Ovary (tissue), 9 donors: ENCODE measurements around the gene CXCL14. TPM values are rescaled to one million over a fixed set of nuclear protein-coding genes. Genes with fewer than 3 reads are reported as not detected.
A peak's percentile ranks its signal among the peaks of the same experiment; 100 is the strongest.

Experiments used
- DNase-seq, 5 donors: peaks; one replicate each; pipeline ENCODE4 v3.0.0-alpha.2; 2019 to 2020
- H3K27ac ChIP-seq, 2 donors: fragments of 200-600 bp; one replicate each; pipeline versions ENCODE4 v1.5.1 to v1.8.0; 2019 to 2022
- H3K27me3 ChIP-seq: fragments of 200-600 bp; one replicate; pipeline ENCODE4 v1.8.0; 2022
- H3K36me3 ChIP-seq: fragments of 200-600 bp; sonication (generic); one replicate; pipeline ENCODE4 v1.5.1; 2019
- H3K4me1 ChIP-seq: one replicate; pipeline ENCODE4 v1.8.1; 2013; ENCODE audit warnings: mild to moderate bottlenecking, moderate library complexity; ENCODE audit not compliant: insufficient read depth
- H3K4me3 ChIP-seq: fragments of 200-600 bp; sonication (generic); one replicate; pipeline ENCODE4 v1.5.1; 2017
- H3K9me3 ChIP-seq, 2 donors: fragments of 200-600 bp in 1 of 2; sonication (generic) in 1 of 2; one replicate each; pipeline versions ENCODE4 v1.5.1 to v1.8.1; 2013 to 2019; ENCODE audit warnings: mild to moderate bottlenecking in 1 of 2, moderate library complexity in 1 of 2
- EP300 ChIP-seq: sonication (generic); formaldehyde crosslinking; IDR thresholded peaks from one replicate; pipeline ENCODE4 v1.6.1; 2017; ENCODE audit warnings: antibody characterized with exemption
- POLR2A ChIP-seq: fragments of 450-650 bp; IDR thresholded peaks from one replicate; pipeline ENCODE4 v1.6.1; 2017; ENCODE audit warnings: antibody characterized with exemption, mild to moderate bottlenecking, moderate library complexity
- WGBS, 3 donors: extraction: QIAGEN DNeasy Blood & Tissue Kit in 1 of 3; methylation state at CpG; one replicate each; pipeline versions ENCODE4 v1.1.5 to v1.1.7; 2013 to 2017; 5-methylcytosine and 5-hydroxymethylcytosine counted together
- intact Hi-C, 4 donors: fragments of 100-400 bp; cut with DNase I; formaldehyde crosslinking; loops; one replicate each; pipeline versions ENCODE4 v1.11.0 to v1.15.1; 2022 to 2023
- polyA plus RNA-seq, 2 donors: library from polyadenylated mRNA; stranded (reverse); fragments of 200-250 nt in 1 of 2; fragments of 350-450 nt in 1 of 2; fragmentation: Illumina TruSeq in 1 of 2; extraction: RNeasy Lipid Tissue Mini Kit (QIAGEN cat#74804) in 1 of 2; gene quantifications; one replicate each; pipeline ENCODE4 v1.2.3, GENCODE V29; 2013 to 2014
- total RNA-seq, 7 donors: library from RNA; depleted of rRNA in 2 of 7; stranded (reverse); fragments of >200 nt in 2 of 7; fragmentation: NEBNext Ultra II Directional in 3 of 7; extraction: Animal tissue kit (Norgen Biotek cat#: 25700) in 3 of 7; gene quantifications; one replicate each; pipeline versions ENCODE4 v1.1.0 to v1.2.4, GENCODE V29; 2016 to 2023
- TF ChIP-seq, protein P1 (sequence below), 3 donors: fragments of 450-650 bp in 2 of 3; fragments of 200-600 bp in 1 of 3; IDR thresholded peaks; one replicate each; pipeline versions ENCODE4 v1.5.1 to v1.8.0; 2016 to 2022; ENCODE audit warnings: antibody characterized with exemption in 3 of 3, mild to moderate bottlenecking in 1 of 3
- donor health status: DM: no; HTN: no; CAD: no; lungs with moderate emphysema.
- donor health status: DM: no; HTN: no; CAD: no.
- donor health status: Bipolar disorder and iron deficiency.
- donor health status: DM: yes; HTN: yes; CAD: no.
- donor health status: DM: no; HTN: no; CAD: no.
- donor health status: DM: yes; HTN: yes; CAD: no.

The CXCL14 gene
- total and polyA plus RNA-seq, 9 donors = 0.10 to 23.3 (median 2.8) TPM

- Histone ChIP-seq H3K36me3 (no peaks in the 10 kb centered on the region), H3K27ac (no peak overlapping the region), H3K4me3 (no peak overlapping the region), H3K9me3 (no peaks in the 10 kb centered on the region), H3K4me1 (no peaks in the 10 kb centered on the region), H3K27me3 (no peaks in the 10 kb centered on the region)
- intact Hi-C loops = loop anchor here in 1 of 4 donors (5.0 kb wide), 1 partner anchor 271 kb away; the partner anchor contains the start of gene SLC25A48
- TF ChIP-seq EP300 = no peak
- TF ChIP-seq, protein P1, sequence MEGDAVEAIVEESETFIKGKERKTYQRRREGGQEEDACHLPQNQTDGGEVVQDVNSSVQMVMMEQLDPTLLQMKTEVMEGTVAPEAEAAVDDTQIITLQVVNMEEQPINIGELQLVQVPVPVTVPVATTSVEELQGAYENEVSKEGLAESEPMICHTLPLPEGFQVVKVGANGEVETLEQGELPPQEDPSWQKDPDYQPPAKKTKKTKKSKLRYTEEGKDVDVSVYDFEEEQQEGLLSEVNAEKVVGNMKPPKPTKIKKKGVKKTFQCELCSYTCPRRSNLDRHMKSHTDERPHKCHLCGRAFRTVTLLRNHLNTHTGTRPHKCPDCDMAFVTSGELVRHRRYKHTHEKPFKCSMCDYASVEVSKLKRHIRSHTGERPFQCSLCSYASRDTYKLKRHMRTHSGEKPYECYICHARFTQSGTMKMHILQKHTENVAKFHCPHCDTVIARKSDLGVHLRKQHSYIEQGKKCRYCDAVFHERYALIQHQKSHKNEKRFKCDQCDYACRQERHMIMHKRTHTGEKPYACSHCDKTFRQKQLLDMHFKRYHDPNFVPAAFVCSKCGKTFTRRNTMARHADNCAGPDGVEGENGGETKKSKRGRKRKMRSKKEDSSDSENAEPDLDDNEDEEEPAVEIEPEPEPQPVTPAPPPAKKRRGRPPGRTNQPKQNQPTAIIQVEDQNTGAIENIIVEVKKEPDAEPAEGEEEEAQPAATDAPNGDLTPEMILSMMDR (IDR thresholded peaks at IDR 0.05) = peak in 1 of 3 donors; percentile 40
- WGBS, 3 donors = 7 to 12% (median 10%) methylated on average over 14 of the region's 14 CpGs
- peak; percentile 29 to 73 (median 55) for DNase-seq
These were observed 17.9 kb downstream of the CXCL14 start for GRCh38 chr5:135560858-135561257.

GRCh38 chr5:135559354-135559753, 19.4 kb downstream of the CXCL14 start:
- Histone ChIP-seq H3K4me3 (no peak overlapping the region), H3K27me3 (no peaks in the 10 kb centered on the region), H3K4me1 (no peaks in the 10 kb centered on the region), H3K36me3 (no peaks in the 10 kb centered on the region), H3K27ac (no peak overlapping the region), H3K9me3 (no peaks in the 10 kb centered on the region)
- intact Hi-C loops = loop anchor here in 1 of 4 donors (5.0 kb wide), 1 partner anchor 273 kb away; the partner anchor contains the start of gene SLC25A48
- WGBS, 3 donors = 25 to 49% (median 43%) methylated on average over 6 of the region's 6 CpGs
- no peak for DNase-seq
- TF ChIP-seq, protein P1 (IDR thresholded peaks at IDR 0.05) = no peak
- no peak for TF ChIP-seq POLR2A
- TF ChIP-seq EP300 = no peak

DNA sequence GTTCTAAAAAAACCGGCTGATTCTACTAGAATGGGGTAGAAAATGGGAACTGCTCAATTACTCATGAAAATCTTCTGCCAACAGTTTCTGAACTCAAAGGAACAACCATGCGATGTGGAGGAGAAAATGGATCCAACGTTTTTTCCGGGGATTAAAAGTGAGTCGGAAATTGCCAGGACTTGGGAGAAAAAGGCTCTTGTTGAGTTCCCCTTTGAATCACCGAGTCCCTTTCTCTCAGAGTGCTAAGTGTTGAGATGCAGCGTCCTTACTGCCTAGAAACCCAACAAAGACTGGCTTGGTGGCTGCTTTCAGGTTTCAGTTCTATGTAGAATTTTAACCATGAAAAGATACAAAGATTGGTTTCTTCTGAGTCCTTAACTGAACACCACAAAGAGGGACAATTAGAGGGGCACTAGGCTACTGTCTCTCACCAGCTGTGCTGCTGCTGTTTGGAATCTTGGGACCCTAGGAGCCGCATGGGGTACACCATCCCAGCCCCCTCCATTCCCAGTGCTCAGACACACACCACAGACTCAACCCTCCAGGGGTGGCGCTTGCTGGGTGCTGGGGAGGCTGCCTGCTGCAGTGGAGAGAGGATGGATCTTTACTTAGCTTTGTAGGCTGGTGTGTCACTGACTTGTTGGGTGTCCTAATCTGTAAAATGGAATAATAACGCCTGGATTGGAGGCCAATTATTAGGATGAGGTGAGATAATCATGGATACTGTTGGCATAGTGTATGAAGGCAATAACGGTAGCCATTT, 21.5 kb downstream of the CXCL14 start:
- no peaks in the 10 kb centered on the region for H3K36me3 ChIP-seq
- H3K27ac ChIP-seq = no peak overlapping the region
- H3K9me3 ChIP-seq = no peaks in the 10 kb centered on the region
- H3K27me3 ChIP-seq = no peaks in the 10 kb centered on the region
- TF ChIP-seq, protein P1 (IDR thresholded peaks at IDR 0.05) = no peak
- no peak for TF ChIP-seq EP300
- no peak for TF ChIP-seq POLR2A
- H3K4me3 ChIP-seq = no peak overlapping the region
- DNase-seq = no peak
- intact Hi-C loops = loop anchor here in 1 of 4 donors (5.0 kb wide), 1 partner anchor 275 kb away; the partner anchor contains the start of gene SLC25A48
- H3K4me1 ChIP-seq = no peaks in the 10 kb centered on the region
- 68 to 79% (median 72%) methylated on average over 11 of the region's 11 CpGs for WGBS, 3 donors

DNA sequence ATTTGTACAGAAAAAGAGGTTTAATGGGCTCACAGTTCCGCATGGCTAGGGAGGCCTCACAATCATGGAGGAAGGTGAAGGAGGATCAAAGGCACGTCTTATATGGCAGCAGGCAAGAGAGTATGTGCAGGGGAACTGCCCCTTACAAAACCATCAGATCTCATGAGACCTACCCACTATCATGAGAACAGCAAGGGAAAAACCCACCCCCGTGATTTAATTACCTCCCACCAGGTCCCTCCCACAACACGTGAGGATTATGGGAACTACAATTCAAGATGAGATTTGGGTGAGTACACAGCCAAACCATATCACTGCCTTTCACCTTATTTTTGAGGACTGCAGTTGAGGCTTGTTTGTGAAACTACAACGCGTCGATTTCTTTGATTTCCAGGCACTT, 22.2 kb downstream of the CXCL14 start:
- TF ChIP-seq EP300 = no peak
- TF ChIP-seq POLR2A = no peak
- TF ChIP-seq, protein P1 (IDR thresholded peaks at IDR 0.05) = no peak
- intact Hi-C loops = loop anchor here in 1 of 4 donors (5.0 kb wide), 1 partner anchor 276 kb away; the partner anchor contains the start of gene SLC25A48
- Histone ChIP-seq H3K36me3 (no peaks in the 10 kb centered on the region), H3K27ac (no peak overlapping the region), H3K27me3 (no peaks in the 10 kb centered on the region), H3K9me3 (no peaks in the 10 kb centered on the region), H3K4me3 (no peak overlapping the region), H3K4me1 (no peaks in the 10 kb centered on the region)
- no peak for DNase-seq
- 66 to 68% (median 68%) methylated on average over 7 of the region's 7 CpGs for WGBS, 3 donors
